ENCODE measurements around the gene UNC119.

Gene UNC119

GRCh38 chr17:28544402-28545140 is 7.9 kb downstream of the UNC119 start:
- DNase-seq (ENCODE audit: low read depth, low spot score) = no peak

DNA sequence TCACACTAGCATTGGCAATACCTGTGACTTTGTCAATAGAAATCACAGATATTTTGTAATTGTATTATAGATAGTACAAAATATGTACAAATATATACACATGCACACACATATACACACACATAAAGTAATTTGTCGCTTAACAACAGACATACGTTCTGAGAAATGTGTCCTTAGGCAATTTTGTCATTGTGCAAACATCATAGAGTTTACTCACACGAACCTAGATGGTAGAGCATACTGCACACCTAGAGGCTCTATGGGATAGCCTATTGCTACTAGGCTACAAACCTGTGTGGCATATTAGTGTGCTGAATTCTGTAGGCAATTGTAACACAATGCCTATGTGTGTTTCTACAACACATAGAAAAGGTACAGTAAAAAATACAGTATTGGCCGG is 11.0 kb downstream of the UNC119 start:
- DNase-seq (ENCODE audit: low read depth, low spot score) = no peak

DNA sequence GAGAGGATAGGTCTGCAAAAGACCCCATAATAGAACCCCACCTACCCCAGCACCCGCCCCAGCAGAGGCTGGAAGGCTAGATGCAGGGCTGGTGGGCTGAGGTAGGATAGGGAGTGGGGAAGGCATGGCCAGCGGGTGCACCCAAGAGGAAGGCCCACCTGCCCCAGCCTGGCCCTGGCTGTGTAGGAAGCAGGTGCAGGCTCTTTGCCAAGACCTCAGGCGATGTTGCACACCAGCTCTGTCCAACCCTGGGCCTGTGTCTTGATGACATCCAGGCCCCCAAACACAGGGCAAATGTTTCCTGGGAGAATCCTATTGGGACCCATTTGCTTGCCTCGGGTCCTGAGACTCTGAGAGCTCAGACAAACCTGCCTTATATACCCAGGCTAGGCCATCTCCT is 12.2 kb downstream of the UNC119 start:
- DNase-seq (ENCODE audit: low read depth, low spot score) = no peak

DNA sequence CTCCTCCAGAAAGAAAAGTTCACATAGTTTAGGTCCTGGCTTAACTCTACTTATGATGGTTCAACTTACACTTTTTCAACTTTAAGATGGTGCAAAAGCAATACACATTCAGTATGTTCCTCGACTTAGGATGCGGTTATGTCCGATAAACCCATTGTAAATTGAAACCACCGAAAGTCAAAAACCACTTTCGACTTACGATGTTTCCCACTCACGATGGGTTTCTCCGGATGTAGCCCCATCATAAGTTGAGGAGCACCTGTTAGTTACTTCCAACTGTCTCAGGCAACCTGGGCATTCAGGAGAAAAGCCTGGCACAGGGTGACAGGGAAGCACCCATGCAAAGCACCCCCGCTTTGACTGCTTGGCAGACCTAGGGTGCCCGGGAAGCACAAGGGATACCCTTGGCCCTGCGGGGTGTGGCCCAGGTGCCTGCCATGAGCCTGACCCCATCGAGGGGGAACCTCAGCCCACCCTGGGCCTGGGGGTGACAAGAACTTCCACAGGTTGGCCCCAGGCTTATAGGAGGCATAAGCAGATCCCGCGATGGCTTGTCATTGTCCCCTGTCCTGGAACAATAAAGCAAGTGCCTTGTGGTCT is 14.0 kb downstream of the UNC119 start:
- no peak for DNase-seq (ENCODE audit: low read depth, low spot score)

- no peak for DNase-seq (ENCODE audit: low read depth, low spot score)
These were observed 15.2 kb downstream of the UNC119 start for GRCh38 chr17:28537219-28537610.

GRCh38 chr17:28536532-28537218 is 15.7 kb downstream of the UNC119 start:
- no peak for DNase-seq (ENCODE audit: low read depth, low spot score)

GRCh38 chr17:28534740-28535375 is 17.6 kb downstream of the UNC119 start:
- DNase-seq (ENCODE audit: low read depth, low spot score) = no peak

GRCh38 chr17:28533091-28533807 is 19.2 kb downstream of the UNC119 start:
- DNase-seq (ENCODE audit: low read depth, low spot score) = no peak

- no peak for DNase-seq (ENCODE audit: low read depth, low spot score)
These were observed 20.1 kb downstream of the UNC119 start for GRCh38 chr17:28532050-28532960.

GRCh38 chr17:28530926-28531325 is 21.5 kb downstream of the UNC119 start:
- DNase-seq (ENCODE audit: low read depth, low spot score) = no peak

- no peak for DNase-seq (ENCODE audit: low read depth, low spot score)
These were observed 22.2 kb downstream of the UNC119 start for GRCh38 chr17:28530250-28530649.

DNA sequence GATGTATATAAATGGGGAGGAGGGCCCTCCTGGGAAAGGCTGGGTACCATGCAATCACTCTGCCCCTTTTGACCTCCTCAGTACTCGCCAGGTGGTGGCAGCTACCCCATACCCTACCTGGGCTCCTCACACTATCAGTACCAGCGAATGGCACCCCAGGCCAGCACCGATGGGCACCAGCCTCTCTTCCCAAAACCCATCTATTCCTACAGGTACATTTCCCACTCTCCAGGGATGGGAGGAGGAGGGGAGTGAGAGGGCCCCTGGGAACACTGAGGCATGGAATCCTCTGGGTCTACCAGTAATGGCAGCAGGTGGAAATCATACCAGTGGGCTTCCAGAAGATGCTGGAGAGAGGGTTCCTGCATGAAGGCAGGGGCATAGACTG is 23.4 kb downstream of the UNC119 start:
- no peak for DNase-seq (ENCODE audit: low read depth, low spot score)

GRCh38 chr17:28528327-28529012 is 24.0 kb downstream of the UNC119 start:
- DNase-seq (ENCODE audit: low read depth, low spot score) = no peak

GRCh38 chr17:28527859-28528258 is 24.6 kb downstream of the UNC119 start:
- no peak for DNase-seq (ENCODE audit: low read depth, low spot score)

- no peak for DNase-seq (ENCODE audit: low read depth, low spot score)
These were observed 25.2 kb downstream of the UNC119 start for GRCh38 chr17:28527181-28527681.

GRCh38 chr17:28526381-28526780 is 26.0 kb downstream of the UNC119 start:
- DNase-seq (ENCODE audit: low read depth, low spot score) = no peak

GRCh38 chr17:28524476-28525424 is 27.7 kb downstream of the UNC119 start:
- DNase-seq (ENCODE audit: low read depth, low spot score) = no peak

DNA sequence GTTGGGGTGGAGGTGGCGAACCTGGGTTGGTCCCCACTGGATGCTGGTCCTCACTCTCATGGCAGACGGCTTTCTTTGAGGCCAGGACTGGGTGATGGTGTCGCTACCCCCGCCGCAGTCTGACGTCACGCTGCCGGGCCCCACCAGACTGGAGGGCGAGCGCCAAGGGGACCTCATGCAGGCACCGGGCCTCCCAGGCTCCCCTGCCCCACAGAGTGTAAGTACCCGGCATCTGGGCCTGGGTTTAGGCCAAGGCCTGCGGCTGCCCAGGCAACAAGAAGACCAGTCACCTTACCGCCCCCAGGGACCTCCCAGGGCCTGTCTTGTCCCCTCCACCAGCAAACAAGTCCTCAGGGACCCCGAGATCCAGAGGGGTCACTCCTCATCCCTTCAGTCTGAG is 28.5 kb downstream of the UNC119 start:
- DNase-seq (ENCODE audit: low read depth, low spot score) = no peak

- no peak for DNase-seq (ENCODE audit: low read depth, low spot score)
These were observed 29.2 kb downstream of the UNC119 start for GRCh38 chr17:28523186-28523585.
